Stimulated activated CD4-positive, alpha-beta T cell treated with anti-CD3 and anti-CD28 coated beads, Interleukin-12 subunit alpha, Interleukin-12 subunit beta, amount 100 ng/mL, for 4 hours (primary cell): ENCODE measurements around the gene VTN.

Source experiments
- DNase-seq: peaks from one replicate; pipeline ENCODE4 v3.0.0-alpha.2; 2020

The VTN gene

GRCh38 chr17:28317966-28318758 is 51.9 kb downstream of the VTN start:
- peak; percentile 23 for DNase-seq
